OCI-LY7 (cell line): Measurements from ENCODE around the gene CLDN16. TPM values are rescaled to one million over a fixed set of nuclear protein-coding genes. Genes with fewer than 3 reads are reported as not detected.

Source experiments
- BruUV-seq: library from RNA; stranded (reverse); fragments of 400-500 nt; replicated peaks from 2 replicates; lab custom pipeline; 2021; lab: Mats Ljungman, UMichigan
- CTCF ChIA-PET: fragments of 300-600 bp; sonication (Branson Sonifier 250); formaldehyde crosslinking; loops from one replicate; lab custom pipeline; 2022; ENCODE audit warnings: antibody characterized with exemption; ENCODE audit not compliant: unreplicated experiment; lab: Charles Lee
- POLR2A ChIA-PET: fragments of 300-600 bp; sonication (Branson Sonifier 250); formaldehyde crosslinking; loops from one replicate; lab custom pipeline; 2022; ENCODE audit warnings: antibody characterized with exemption; lab: Charles Lee
- DNase-seq: peaks from one replicate; pipeline ENCODE4 v3.0.0-alpha.2; 2015; ENCODE audit warnings: low spot score
- H2AFZ ChIP-seq: fragments of 200-600 bp; sonication (generic), shearing (Covaris generic); 2 replicates; pipeline ENCODE4 v1.6.1; 2014; ENCODE audit warnings: mild to moderate bottlenecking, antibody characterized with exemption, low read length, moderate library complexity
- H3K27ac ChIP-seq: fragments of 200-600 bp; sonication (generic); 2 replicates; pipeline ENCODE4 v1.5.1; 2014; ENCODE audit warnings: mixed run types, low read depth, mild to moderate bottlenecking, moderate library complexity, low read length, inconsistent platforms; ENCODE audit not compliant: poor library complexity, severe bottlenecking
- H3K36me3 ChIP-seq: fragments of 200-600 bp; sonication (generic); 2 replicates; pipeline ENCODE4 v1.6.1; 2014; ENCODE audit warnings: mild to moderate bottlenecking, antibody characterized with exemption, low read length, moderate library complexity, mixed read lengths; ENCODE audit not compliant: insufficient read depth
- H3K4me1 ChIP-seq: fragments of 200-600 bp; sonication (generic); 2 replicates; pipeline ENCODE4 v1.5.1; 2014; ENCODE audit warnings: mild to moderate bottlenecking, low read length; ENCODE audit not compliant: insufficient read depth, poor library complexity, severe bottlenecking
- H3K4me2 ChIP-seq: fragments of 200-600 bp; sonication (generic); 2 replicates; pipeline ENCODE4 v1.6.1; 2014; ENCODE audit warnings: mild to moderate bottlenecking, low read length
- H3K4me3 ChIP-seq: fragments of 200-600 bp; sonication (generic); 2 replicates; pipeline ENCODE4 v1.5.1; 2014; ENCODE audit warnings: mild to moderate bottlenecking, low read depth, low read length; ENCODE audit not compliant: poor library complexity, severe bottlenecking
- H3K79me2 ChIP-seq: fragments of 200-600 bp; sonication (generic); 2 replicates; pipeline ENCODE4 v1.6.1; 2016; ENCODE audit warnings: low read depth, mild to moderate bottlenecking, low read length, moderate library complexity, mixed read lengths; ENCODE audit not compliant: insufficient read depth
- H3K9me2 ChIP-seq: fragments of 200-600 bp; sonication (generic); 2 replicates; pipeline ENCODE4 v1.6.1; 2016; ENCODE audit warnings: mild to moderate bottlenecking, low read length, mixed read lengths; ENCODE audit not compliant: insufficient read depth
- H3K9me3 ChIP-seq: fragments of 200-600 bp; sonication (generic); 2 replicates; pipeline ENCODE4 v1.6.1; 2014; ENCODE audit warnings: mild to moderate bottlenecking, mixed run types, low read length, mixed read lengths
- H4K20me1 ChIP-seq: fragments of 200-600 bp; sonication (generic); 2 replicates; pipeline ENCODE4 v1.6.1; 2014; ENCODE audit warnings: mild to moderate bottlenecking, antibody characterized with exemption, low read length, moderate library complexity, mixed read lengths; ENCODE audit not compliant: insufficient read depth
- EZH2phosphoT487 ChIP-seq: fragments of 200-600 bp; sonication (generic); IDR thresholded peaks from 2 replicates; pipeline ENCODE4 v1.6.1; 2018; ENCODE audit warnings: low read depth, borderline replicate concordance, mild to moderate bottlenecking, mixed run types, antibody characterized with exemption, low read length, moderate library complexity, mixed read lengths
- intact Hi-C: fragments of 100-400 bp; cut with micrococcal nuclease; formaldehyde crosslinking; loops from one replicate; pipeline ENCODE4 v1.10.0; 2022; ENCODE audit not compliant: unreplicated experiment
- total RNA-seq, 2 experiments: library from RNA; depleted of rRNA in 1 of 2; stranded (reverse); fragments of >200 nt in 1 of 2; shearing (Covaris generic) in 1 of 2; gene quantifications; 2 replicates each; pipeline ENCODE4 v1.2.3, GENCODE V29; 2014 to 2022
- TF ChIP-seq, protein P1 (sequence below): fragments of 200-600 bp; sonication (generic); conservative IDR thresholded peaks from 2 replicates; pipeline ENCODE4 v1.5.1; 2014; ENCODE audit warnings: mild to moderate bottlenecking, antibody characterized with exemption, low read length, moderate library complexity, mixed read lengths

CLDN16 gene
- total RNA-seq, 2 experiments from 2014 or later = not detected

DNA sequence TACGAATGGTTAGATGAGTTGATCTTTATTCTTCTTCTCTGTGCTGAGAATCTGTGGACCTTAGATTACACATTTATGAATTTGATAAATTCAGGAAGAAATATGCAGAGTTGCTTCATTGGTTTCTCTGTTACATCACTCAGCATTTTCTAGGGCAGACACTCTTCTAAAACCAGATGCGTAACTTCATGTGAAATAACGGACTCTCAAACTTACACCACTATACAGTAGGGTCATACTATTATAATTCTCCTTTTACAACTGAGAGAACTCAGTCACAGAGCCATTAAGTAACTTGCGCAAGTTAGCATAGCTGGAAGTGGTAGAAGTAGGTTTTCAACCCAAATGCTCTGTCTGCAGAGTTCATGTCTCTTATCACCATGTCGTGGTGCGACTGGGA lies 56.0 kb downstream of the CLDN16 start:
- POLR2A ChIA-PET = no interaction called here
- H3K4me2 ChIP-seq = no peak overlapping the region
- CTCF ChIA-PET = no interaction called here
- no peak overlapping the region for H3K4me3 ChIP-seq
- no peaks in the 10 kb centered on the region for H3K4me1 ChIP-seq
- H3K27ac ChIP-seq = no peak overlapping the region
- H4K20me1 ChIP-seq = no peaks in the 10 kb centered on the region
- no peak overlapping the region for H2AFZ ChIP-seq
- BruUV-seq = no TSS peak
- intact Hi-C loops = no loop called here
- H3K79me2 ChIP-seq = no peaks in the 10 kb centered on the region
- H3K9me3 ChIP-seq = no peaks in the 10 kb centered on the region
- no peaks in the 10 kb centered on the region for H3K36me3 ChIP-seq
- no peaks in the 10 kb centered on the region for H3K9me2 ChIP-seq
- no peak for TF ChIP-seq EZH2phosphoT487
- TF ChIP-seq, protein P1, sequence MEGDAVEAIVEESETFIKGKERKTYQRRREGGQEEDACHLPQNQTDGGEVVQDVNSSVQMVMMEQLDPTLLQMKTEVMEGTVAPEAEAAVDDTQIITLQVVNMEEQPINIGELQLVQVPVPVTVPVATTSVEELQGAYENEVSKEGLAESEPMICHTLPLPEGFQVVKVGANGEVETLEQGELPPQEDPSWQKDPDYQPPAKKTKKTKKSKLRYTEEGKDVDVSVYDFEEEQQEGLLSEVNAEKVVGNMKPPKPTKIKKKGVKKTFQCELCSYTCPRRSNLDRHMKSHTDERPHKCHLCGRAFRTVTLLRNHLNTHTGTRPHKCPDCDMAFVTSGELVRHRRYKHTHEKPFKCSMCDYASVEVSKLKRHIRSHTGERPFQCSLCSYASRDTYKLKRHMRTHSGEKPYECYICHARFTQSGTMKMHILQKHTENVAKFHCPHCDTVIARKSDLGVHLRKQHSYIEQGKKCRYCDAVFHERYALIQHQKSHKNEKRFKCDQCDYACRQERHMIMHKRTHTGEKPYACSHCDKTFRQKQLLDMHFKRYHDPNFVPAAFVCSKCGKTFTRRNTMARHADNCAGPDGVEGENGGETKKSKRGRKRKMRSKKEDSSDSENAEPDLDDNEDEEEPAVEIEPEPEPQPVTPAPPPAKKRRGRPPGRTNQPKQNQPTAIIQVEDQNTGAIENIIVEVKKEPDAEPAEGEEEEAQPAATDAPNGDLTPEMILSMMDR = no peak
- DNase-seq = no peak

DNA sequence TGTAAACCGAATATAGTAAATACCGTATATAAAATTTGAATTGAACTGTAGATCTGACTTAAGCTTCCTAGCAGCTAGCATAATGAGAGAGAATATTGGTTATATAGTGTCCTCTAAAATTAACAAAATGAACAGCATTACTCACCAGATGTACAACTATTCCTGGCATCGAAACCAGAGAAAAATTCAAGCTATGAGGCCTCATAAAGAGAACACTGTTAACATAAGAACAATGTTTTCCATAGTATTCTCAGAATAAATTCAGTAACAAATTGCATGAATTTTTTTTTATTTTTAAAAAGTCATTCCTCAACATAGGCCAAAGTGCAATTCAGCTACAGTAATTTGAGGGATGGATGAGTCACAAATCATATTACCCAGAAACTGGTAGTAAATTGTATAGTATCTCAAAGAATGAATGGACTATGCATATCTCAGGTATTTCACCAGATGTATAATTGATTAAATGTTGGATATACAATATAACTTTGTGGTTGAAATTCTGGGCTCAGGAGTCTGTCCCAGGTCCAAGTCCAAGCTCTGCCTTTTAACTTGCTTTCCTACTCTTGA lies 56.7 kb downstream of the CLDN16 start:
- no peaks in the 10 kb centered on the region for H3K4me1 ChIP-seq
- no peaks in the 10 kb centered on the region for H3K9me2 ChIP-seq
- H3K4me3 ChIP-seq = no peak overlapping the region
- intact Hi-C loops = no loop called here
- H3K36me3 ChIP-seq = no peaks in the 10 kb centered on the region
- no peak overlapping the region for H2AFZ ChIP-seq
- TF ChIP-seq, protein P1 = no peak
- TF ChIP-seq EZH2phosphoT487 = no peak
- H3K27ac ChIP-seq = no peak overlapping the region
- H3K9me3 ChIP-seq = no peaks in the 10 kb centered on the region
- DNase-seq = no peak
- no peak overlapping the region for H3K4me2 ChIP-seq
- ChIA-PET CTCF (no interaction called here), POLR2A (interaction anchor here (0.6 kb wide), 1 partner anchor 229 kb away, joined by 3 read pairs; no protein-coding TSS in a partner anchor)
- BruUV-seq = no TSS peak
- H3K79me2 ChIP-seq = no peaks in the 10 kb centered on the region
- H4K20me1 ChIP-seq = no peaks in the 10 kb centered on the region

DNA sequence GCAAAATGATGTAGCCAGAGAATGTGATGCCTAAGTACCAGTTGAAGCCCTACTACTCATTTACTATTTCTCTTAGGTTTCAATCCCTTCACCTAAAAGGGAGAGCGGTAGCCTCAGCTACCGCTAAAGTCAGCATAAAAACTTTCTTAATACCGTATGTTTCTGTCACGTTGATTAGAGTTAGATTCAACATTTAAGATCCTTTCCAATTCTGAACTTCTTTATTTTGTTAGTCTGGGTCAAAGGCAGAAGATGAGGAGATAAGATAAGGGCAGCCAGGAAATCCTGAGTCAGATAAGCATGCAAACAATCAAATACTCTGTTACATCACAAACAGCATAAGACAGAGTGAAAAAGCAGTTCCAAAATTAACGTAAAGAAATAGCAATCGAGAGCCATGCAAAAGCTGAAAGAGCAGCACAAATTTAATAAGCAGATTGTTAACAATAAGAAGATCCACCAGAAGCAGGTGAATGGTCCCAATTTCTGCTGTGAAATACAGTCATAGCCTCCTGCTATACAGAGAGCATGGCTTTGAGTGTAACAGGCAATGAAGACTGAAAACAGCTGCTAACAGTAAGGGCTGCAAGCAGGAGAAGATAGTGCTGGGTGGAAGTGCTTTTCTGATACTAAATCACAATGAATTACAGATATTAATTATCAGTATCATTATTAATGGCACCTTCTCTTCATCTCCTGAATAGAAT lies 58.8 kb downstream of the CLDN16 start:
- ChIA-PET CTCF (no interaction called here), POLR2A (interaction anchor here (0.6 kb wide), 1 partner anchor 144 kb away, joined by 4 read pairs; no protein-coding TSS in a partner anchor)
- BruUV-seq = no TSS peak

More for the DNA sequence above, 58.8 kb downstream of the CLDN16 start:
- no peaks in the 10 kb centered on the region for H3K36me3 ChIP-seq
- H4K20me1 ChIP-seq = no peaks in the 10 kb centered on the region
- H3K9me3 ChIP-seq = no peaks in the 10 kb centered on the region
- no peaks in the 10 kb centered on the region for H3K79me2 ChIP-seq
- H2AFZ ChIP-seq = no peak overlapping the region
- H3K27ac ChIP-seq = no peak overlapping the region
- no peak for DNase-seq
- H3K4me3 ChIP-seq = no peak overlapping the region
- no peak overlapping the region for H3K4me2 ChIP-seq
- H3K4me1 ChIP-seq = no peaks in the 10 kb centered on the region
- intact Hi-C loops = no loop called here
- TF ChIP-seq, protein P1 = no peak
- no peak for TF ChIP-seq EZH2phosphoT487
- no peaks in the 10 kb centered on the region for H3K9me2 ChIP-seq
